ENCODE data around the gene NECTIN3.

The NECTIN3 gene

GRCh38 chr3:111069974-111070771 lies 1.4 kb upstream of the NECTIN3 start:
- Mint-ChIP-seq H3K27me3 (peaks cover 66% of the 10 kb centered on the region), H3K36me3 (ENCODE audit: low read depth) (peaks cover 9% of the 10 kb centered on the region), H3K4me1 (ENCODE audit: low read depth) (peaks cover 26% of the 10 kb centered on the region), H3K9me3 (no peaks in the 10 kb centered on the region), H3K4me3 (peak overlapping the region; percentile 74), H3K27ac (peak overlapping the region; percentile 51)
- intact Hi-C loops (cut with micrococcal nuclease) = no loop called here

- peak overlapping the region; percentile 74 for H3K4me3 Mint-ChIP-seq
- no peaks in the 10 kb centered on the region for H3K9me3 Mint-ChIP-seq
- H3K27me3 Mint-ChIP-seq = peaks cover 69% of the 10 kb centered on the region
- intact Hi-C loops (cut with micrococcal nuclease) = no loop called here
- H3K36me3 Mint-ChIP-seq (ENCODE audit: low read depth) = peaks cover 9% of the 10 kb centered on the region
- peaks cover 26% of the 10 kb centered on the region for H3K4me1 Mint-ChIP-seq (ENCODE audit: low read depth)
- peak overlapping the region; percentile 51 for H3K27ac Mint-ChIP-seq
Observed at GRCh38 chr3:111070772-111071256, 802 bp upstream of the NECTIN3 start.

GRCh38 chr3:111072031-111072921 lies 660 bp downstream of the NECTIN3 start:
- intact Hi-C loops (cut with micrococcal nuclease) = no loop called here
- peaks cover 9% of the 10 kb centered on the region for H3K36me3 Mint-ChIP-seq (ENCODE audit: low read depth)
- peaks cover 26% of the 10 kb centered on the region for H3K4me1 Mint-ChIP-seq (ENCODE audit: low read depth)
- peak overlapping the region; percentile 74 for H3K4me3 Mint-ChIP-seq
- no peak overlapping the region for H3K27ac Mint-ChIP-seq
- peaks cover 70% of the 10 kb centered on the region for H3K27me3 Mint-ChIP-seq
- no peaks in the 10 kb centered on the region for H3K9me3 Mint-ChIP-seq

GRCh38 chr3:111073218-111073617 lies 1.6 kb downstream of the NECTIN3 start:
- Mint-ChIP-seq H3K9me3 (no peaks in the 10 kb centered on the region), H3K4me3 (no peak overlapping the region), H3K27ac (no peak overlapping the region), H3K27me3 (peaks cover 62% of the 10 kb centered on the region), H3K4me1 (ENCODE audit: low read depth) (peaks cover 26% of the 10 kb centered on the region), H3K36me3 (ENCODE audit: low read depth) (peaks cover 9% of the 10 kb centered on the region)
- intact Hi-C loops (cut with micrococcal nuclease) = no loop called here

GRCh38 chr3:111076732-111077131 lies 5.1 kb downstream of the NECTIN3 start:
- Mint-ChIP-seq H3K27ac (no peak overlapping the region), H3K4me3 (no peak overlapping the region), H3K9me3 (no peaks in the 10 kb centered on the region), H3K27me3 (peaks cover 38% of the 10 kb centered on the region), H3K36me3 (ENCODE audit: low read depth) (no peaks in the 10 kb centered on the region), H3K4me1 (ENCODE audit: low read depth) (peaks cover 12% of the 10 kb centered on the region)
- intact Hi-C loops (cut with micrococcal nuclease) = no loop called here

GRCh38 chr3:111077369-111077768 lies 5.8 kb downstream of the NECTIN3 start:
- Mint-ChIP-seq H3K27me3 (peaks cover 33% of the 10 kb centered on the region), H3K27ac (no peak overlapping the region), H3K4me3 (no peak overlapping the region), H3K36me3 (ENCODE audit: low read depth) (no peaks in the 10 kb centered on the region), H3K4me1 (ENCODE audit: low read depth) (peaks cover 8% of the 10 kb centered on the region), H3K9me3 (no peaks in the 10 kb centered on the region)
- intact Hi-C loops (cut with micrococcal nuclease) = no loop called here

GRCh38 chr3:111080413-111080812 lies 8.8 kb downstream of the NECTIN3 start:
- H3K9me3 Mint-ChIP-seq = no peaks in the 10 kb centered on the region
- no peak overlapping the region for H3K4me3 Mint-ChIP-seq
- no peak overlapping the region for H3K27ac Mint-ChIP-seq
- intact Hi-C loops (cut with micrococcal nuclease) = no loop called here
- H3K36me3 Mint-ChIP-seq (ENCODE audit: low read depth) = no peaks in the 10 kb centered on the region
- H3K4me1 Mint-ChIP-seq (ENCODE audit: low read depth) = no peaks in the 10 kb centered on the region
- peaks cover 2% of the 10 kb centered on the region for H3K27me3 Mint-ChIP-seq

GRCh38 chr3:111081008-111081545 lies 9.5 kb downstream of the NECTIN3 start:
- H3K4me3 Mint-ChIP-seq = no peak overlapping the region
- H3K27ac Mint-ChIP-seq = no peak overlapping the region
- H3K9me3 Mint-ChIP-seq = no peaks in the 10 kb centered on the region
- intact Hi-C loops (cut with micrococcal nuclease) = no loop called here
- H3K4me1 Mint-ChIP-seq (ENCODE audit: low read depth) = no peaks in the 10 kb centered on the region
- H3K27me3 Mint-ChIP-seq = peaks cover 2% of the 10 kb centered on the region
- no peaks in the 10 kb centered on the region for H3K36me3 Mint-ChIP-seq (ENCODE audit: low read depth)

GRCh38 chr3:111084911-111085310 lies 13.3 kb downstream of the NECTIN3 start:
- H3K9me3 Mint-ChIP-seq = no peaks in the 10 kb centered on the region
- H3K27me3 Mint-ChIP-seq = no peaks in the 10 kb centered on the region
- H3K4me3 Mint-ChIP-seq = no peak overlapping the region
- H3K4me1 Mint-ChIP-seq (ENCODE audit: low read depth) = no peaks in the 10 kb centered on the region
- H3K36me3 Mint-ChIP-seq (ENCODE audit: low read depth) = no peaks in the 10 kb centered on the region
- H3K27ac Mint-ChIP-seq = no peak overlapping the region
- intact Hi-C loops (cut with micrococcal nuclease) = no loop called here

GRCh38 chr3:111087924-111088469 lies 16.4 kb downstream of the NECTIN3 start:
- no peak overlapping the region for H3K27ac Mint-ChIP-seq
- H3K27me3 Mint-ChIP-seq = no peaks in the 10 kb centered on the region
- no peaks in the 10 kb centered on the region for H3K4me1 Mint-ChIP-seq (ENCODE audit: low read depth)
- no peaks in the 10 kb centered on the region for H3K9me3 Mint-ChIP-seq
- intact Hi-C loops (cut with micrococcal nuclease) = no loop called here
- no peak overlapping the region for H3K4me3 Mint-ChIP-seq
- H3K36me3 Mint-ChIP-seq (ENCODE audit: low read depth) = no peaks in the 10 kb centered on the region

GRCh38 chr3:111096487-111097209 lies 25.0 kb downstream of the NECTIN3 start:
- Mint-ChIP-seq H3K4me3 (no peak overlapping the region), H3K9me3 (peaks cover 26% of the 10 kb centered on the region), H3K27ac (no peak overlapping the region), H3K27me3 (no peaks in the 10 kb centered on the region), H3K4me1 (ENCODE audit: low read depth) (no peaks in the 10 kb centered on the region), H3K36me3 (ENCODE audit: low read depth) (no peaks in the 10 kb centered on the region)
- intact Hi-C loops (cut with micrococcal nuclease) = no loop called here

- Mint-ChIP-seq H3K36me3 (ENCODE audit: low read depth) (no peaks in the 10 kb centered on the region), H3K27ac (no peak overlapping the region), H3K4me3 (no peak overlapping the region), H3K4me1 (ENCODE audit: low read depth) (no peaks in the 10 kb centered on the region), H3K27me3 (no peaks in the 10 kb centered on the region), H3K9me3 (no peaks in the 10 kb centered on the region)
- intact Hi-C loops (cut with micrococcal nuclease) = no loop called here
Observed at GRCh38 chr3:111103807-111104206, 32.2 kb downstream of the NECTIN3 start.

GRCh38 chr3:111106993-111107661 lies 35.5 kb downstream of the NECTIN3 start:
- Mint-ChIP-seq H3K27ac (no peak overlapping the region), H3K36me3 (ENCODE audit: low read depth) (no peaks in the 10 kb centered on the region), H3K4me3 (no peak overlapping the region), H3K27me3 (no peaks in the 10 kb centered on the region), H3K9me3 (no peaks in the 10 kb centered on the region), H3K4me1 (ENCODE audit: low read depth) (no peaks in the 10 kb centered on the region)
- intact Hi-C loops (cut with micrococcal nuclease) = no loop called here
